Ishikawa (cell line): ENCODE data around the gene TGFBI.
A peak's percentile ranks its signal among the peaks of the same experiment; 100 is the strongest.

ENCODE experiments used
- CEBPB ChIP-seq: IDR thresholded peaks from 2 replicates; pipeline ENCODE4 v1.6.1; 2012
- CREB1 ChIP-seq: IDR thresholded peaks from 2 replicates; pipeline ENCODE4 v1.6.1; 2012; ENCODE audit warnings: low read depth
- EGR1 ChIP-seq: IDR thresholded peaks from 2 replicates; pipeline ENCODE4 v1.6.1; 2012
- EP300 ChIP-seq: IDR thresholded peaks from 2 replicates; pipeline ENCODE4 v1.6.1; 2012; ENCODE audit warnings: borderline replicate concordance
- FOXM1 ChIP-seq: IDR thresholded peaks from 2 replicates; pipeline ENCODE4 v1.6.1; 2012; ENCODE audit warnings: low read depth, borderline replicate concordance
- MAX ChIP-seq: IDR thresholded peaks from 2 replicates; pipeline ENCODE4 v1.6.1; 2012
- NFIC ChIP-seq: IDR thresholded peaks from 2 replicates; pipeline ENCODE4 v1.6.1; 2012
- RAD21 ChIP-seq: IDR thresholded peaks from 2 replicates; pipeline ENCODE4 v1.6.1; 2012; ENCODE audit warnings: low read depth
- REST ChIP-seq: IDR thresholded peaks from 2 replicates; pipeline ENCODE4 v1.6.1; 2012; ENCODE audit warnings: low read depth, mild to moderate bottlenecking
- TAF1 ChIP-seq: IDR thresholded peaks from 2 replicates; pipeline ENCODE4 v1.6.1; 2012; ENCODE audit warnings: low read depth, mild to moderate bottlenecking
- TCF12 ChIP-seq: IDR thresholded peaks from 2 replicates; pipeline ENCODE4 v1.6.1; 2012; ENCODE audit warnings: low read depth
- TEAD4 ChIP-seq: IDR thresholded peaks from 2 replicates; pipeline ENCODE4 v1.6.1; 2012
- USF1 ChIP-seq: IDR thresholded peaks from 2 replicates; pipeline ENCODE4 v1.6.1; 2012
- YY1 ChIP-seq: IDR thresholded peaks from 2 replicates; pipeline ENCODE4 v1.6.1; 2012; ENCODE audit warnings: low read depth
- ZBTB7A ChIP-seq: IDR thresholded peaks from 2 replicates; pipeline ENCODE4 v1.6.1; 2012; ENCODE audit warnings: low read depth

TGFBI gene

GRCh38 chr5:136053336-136054141, 24.8 kb downstream of the TGFBI start:
- TF ChIP-seq YY1 (no peak), ZBTB7A (no peak), TCF12 (peak; percentile 40; the same call in 1 of the 2 replicates), NFIC (0 out of 2 replicates have a peak, but pooled peaks have one; percentile 28), EP300 (peak; percentile 31; the same call in 1 of the 2 replicates), RAD21 (no peak), CREB1 (no peak), TEAD4 (peak; percentile 65; the same call in 1 of the 2 replicates)

- no peak for TF ChIP-seq TAF1
- no peak for TF ChIP-seq MAX
- TF ChIP-seq RAD21, result no peak
- no peak for TF ChIP-seq ZBTB7A
- no peak for TF ChIP-seq USF1
Measured at GRCh38 chr5:136054142-136055019, 25.6 kb downstream of the TGFBI start.

GRCh38 chr5:136055612-136056309, 27.0 kb downstream of the TGFBI start:
- TF ChIP-seq CEBPB (no peak), MAX (no peak), USF1 (no peak), TAF1 (no peak), TCF12 (no peak), FOXM1 (no peak), RAD21 (no peak), REST (no peak), ZBTB7A (no peak), EP300 (no peak), EGR1 (no peak), TEAD4 (no peak), CREB1 (no peak), YY1 (no peak)

GRCh38 chr5:136056336-136056735, 27.5 kb downstream of the TGFBI start:
- TF ChIP-seq RAD21, result no peak
- no peak for TF ChIP-seq USF1
- TF ChIP-seq NFIC, result no peak
- no peak for TF ChIP-seq FOXM1
- no peak for TF ChIP-seq CREB1
- TF ChIP-seq CEBPB, result no peak
- TF ChIP-seq MAX, result no peak

GRCh38 chr5:136056771-136057335, 28.1 kb downstream of the TGFBI start:
- TF ChIP-seq ZBTB7A, result no peak
- TF ChIP-seq FOXM1, result no peak
- TF ChIP-seq TEAD4, result no peak
- no peak for TF ChIP-seq TAF1
- no peak for TF ChIP-seq CEBPB
- no peak for TF ChIP-seq USF1
- no peak for TF ChIP-seq YY1
- TF ChIP-seq EP300, result no peak
- TF ChIP-seq MAX, result no peak
- no peak for TF ChIP-seq NFIC
- TF ChIP-seq EGR1, result no peak
- no peak for TF ChIP-seq TCF12
- no peak for TF ChIP-seq REST
